Activated effector memory CD4-positive, alpha-beta T cell treated with anti-CD3 and anti-CD28 coated beads, Interleukin-2, amount 50 U/mL, for 16 hours (primary cell): ENCODE measurements around the gene DNAJB5.

Experiments used
- DNase-seq: peaks from one replicate; pipeline ENCODE4 v3.0.0-alpha.2; 2020

Gene DNAJB5

GRCh38 chr9:34985311-34985899 lies 4.1 kb upstream of the DNAJB5 start:
- DNase-seq: peak; percentile 85

DNA sequence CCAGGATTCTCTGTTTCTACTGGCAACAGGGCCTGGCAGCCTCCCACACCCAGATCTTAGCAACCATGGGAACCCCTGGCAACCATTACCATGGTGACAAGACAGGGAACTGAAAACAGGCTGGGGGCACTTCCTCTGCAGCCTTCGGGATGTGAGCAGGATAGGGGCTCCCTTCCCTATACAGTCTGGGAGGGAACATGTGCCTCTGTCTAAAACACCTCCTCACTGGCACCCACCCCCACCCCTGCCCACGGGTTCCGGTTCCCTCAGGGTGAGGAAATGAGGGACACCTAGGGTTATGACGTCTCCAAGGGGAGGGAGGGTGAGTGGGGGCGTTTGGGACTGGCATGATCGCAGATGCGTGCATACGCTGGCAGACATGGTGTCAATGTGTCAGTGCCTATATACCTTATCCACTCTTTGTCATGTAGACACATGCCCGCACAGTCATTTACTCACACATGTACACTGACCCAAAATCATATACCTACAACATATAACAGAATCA lies 3.0 kb upstream of the DNAJB5 start:
- peak; percentile 85 for DNase-seq

GRCh38 chr9:34987160-34987901 lies 2.2 kb upstream of the DNAJB5 start:
- no peak for DNase-seq

DNA sequence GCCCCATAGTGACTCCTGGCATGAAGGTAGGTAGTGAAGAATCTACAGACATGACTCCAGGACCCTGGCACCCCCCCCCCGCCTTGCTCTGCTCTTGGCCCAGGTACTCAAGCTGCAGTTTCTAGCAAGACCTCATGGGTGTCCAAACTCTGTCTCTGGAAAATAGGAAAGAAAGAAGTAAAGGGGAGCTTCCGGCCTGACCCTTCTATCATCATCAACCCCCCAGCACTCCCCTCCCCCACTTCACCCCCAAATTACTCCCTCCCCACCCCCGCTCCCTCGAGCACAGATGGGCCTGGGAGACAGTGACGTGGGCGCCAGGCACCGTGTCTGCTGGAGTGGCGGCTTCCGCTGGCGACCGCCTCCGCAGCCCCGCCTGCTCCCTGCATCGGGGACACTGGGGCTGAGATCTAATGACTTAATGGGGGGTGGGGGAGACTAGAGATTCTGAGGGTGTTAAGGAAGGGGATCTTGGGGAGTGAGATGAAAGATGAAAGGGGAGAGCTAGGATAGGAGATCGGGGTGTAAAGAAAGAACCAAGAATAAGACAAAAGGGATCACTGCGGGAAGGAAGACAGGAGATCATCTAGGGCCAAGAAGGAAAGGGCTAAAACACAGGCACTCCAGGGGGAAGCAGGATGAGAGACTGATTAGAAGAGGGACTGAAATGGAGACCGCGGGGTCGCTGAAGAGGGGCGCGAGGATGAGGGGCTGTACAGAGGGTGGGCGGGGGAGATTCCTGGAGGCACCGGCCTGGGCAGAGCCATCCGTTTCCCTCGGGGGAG lies 1.1 kb upstream of the DNAJB5 start:
- DNase-seq: peak; percentile 83

GRCh38 chr9:34989946-34990635 lies 546 bp downstream of the DNAJB5 start:
- peak; percentile 79 for DNase-seq

GRCh38 chr9:34990908-34991606 lies 1.5 kb downstream of the DNAJB5 start:
- DNase-seq: peak; percentile 25

- peak; percentile 73 for DNase-seq
These were observed 2.2 kb downstream of the DNAJB5 start for GRCh38 chr9:34991607-34992375.

DNA sequence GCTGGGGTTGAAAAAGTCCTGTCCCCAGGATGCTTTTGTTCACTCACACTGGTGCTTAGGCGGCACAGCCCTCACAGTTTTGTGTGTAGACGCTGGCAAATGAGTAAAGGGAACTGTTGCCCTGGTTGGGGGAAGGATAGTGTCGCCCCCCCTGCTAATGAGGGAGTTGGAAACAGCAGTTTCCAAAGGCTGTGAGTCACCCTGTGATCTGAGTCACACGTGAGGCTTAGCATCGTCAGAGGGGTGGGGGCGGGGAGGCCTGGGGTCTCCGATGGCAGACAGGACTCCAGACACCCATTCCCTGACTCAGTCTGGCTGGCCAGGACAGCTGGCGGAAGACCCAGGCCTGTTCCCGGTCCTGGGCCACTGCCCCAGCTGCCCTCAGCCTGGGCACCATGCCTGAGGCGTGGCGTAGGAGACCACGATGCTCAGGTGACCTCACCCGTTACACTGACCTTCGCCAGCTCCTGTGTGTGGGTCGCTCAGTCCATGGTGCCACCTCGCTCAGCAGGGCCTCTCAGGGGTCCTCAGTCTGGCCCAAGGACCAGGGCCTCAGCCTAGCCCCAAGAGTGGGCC lies 2.9 kb downstream of the DNAJB5 start:
- peak; percentile 85 for DNase-seq

DNA sequence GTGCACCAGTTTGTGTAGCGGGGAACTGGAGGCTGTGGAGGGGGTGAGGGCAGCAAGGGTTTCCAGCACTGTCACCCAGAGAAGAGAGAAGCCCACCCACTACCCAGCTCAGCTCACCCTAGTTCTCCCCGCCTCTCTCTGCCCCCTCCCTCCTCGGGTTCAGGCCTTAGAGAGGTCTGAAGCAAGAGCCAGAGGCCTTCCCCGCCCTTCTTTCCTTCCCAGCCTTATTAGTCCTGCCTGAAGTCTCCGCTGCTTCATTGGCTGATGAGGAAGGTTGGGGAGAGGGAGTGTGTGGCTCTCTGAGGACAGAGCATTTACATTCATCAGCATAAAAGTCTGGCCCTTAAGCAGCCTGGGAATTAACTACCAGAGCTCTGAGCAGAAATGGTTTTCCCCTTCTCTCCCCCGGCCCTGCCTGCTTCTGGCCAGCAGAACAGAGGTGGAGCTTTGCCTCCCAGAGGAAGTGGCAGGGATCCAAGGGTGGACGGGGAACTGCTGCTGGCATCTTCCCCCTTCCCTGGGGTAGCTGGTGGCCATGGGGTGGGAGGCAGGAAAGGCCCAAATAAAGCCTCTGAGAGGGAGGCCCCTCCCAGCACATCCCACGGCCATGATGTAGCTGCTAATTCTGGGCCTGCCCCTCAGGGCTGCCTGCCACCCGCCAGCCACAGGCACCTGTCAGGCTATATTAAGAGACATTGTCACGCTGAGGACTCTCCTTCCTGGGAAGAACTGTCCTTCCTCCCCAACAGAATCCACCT lies 4.1 kb downstream of the DNAJB5 start:
- no peak for DNase-seq

DNA sequence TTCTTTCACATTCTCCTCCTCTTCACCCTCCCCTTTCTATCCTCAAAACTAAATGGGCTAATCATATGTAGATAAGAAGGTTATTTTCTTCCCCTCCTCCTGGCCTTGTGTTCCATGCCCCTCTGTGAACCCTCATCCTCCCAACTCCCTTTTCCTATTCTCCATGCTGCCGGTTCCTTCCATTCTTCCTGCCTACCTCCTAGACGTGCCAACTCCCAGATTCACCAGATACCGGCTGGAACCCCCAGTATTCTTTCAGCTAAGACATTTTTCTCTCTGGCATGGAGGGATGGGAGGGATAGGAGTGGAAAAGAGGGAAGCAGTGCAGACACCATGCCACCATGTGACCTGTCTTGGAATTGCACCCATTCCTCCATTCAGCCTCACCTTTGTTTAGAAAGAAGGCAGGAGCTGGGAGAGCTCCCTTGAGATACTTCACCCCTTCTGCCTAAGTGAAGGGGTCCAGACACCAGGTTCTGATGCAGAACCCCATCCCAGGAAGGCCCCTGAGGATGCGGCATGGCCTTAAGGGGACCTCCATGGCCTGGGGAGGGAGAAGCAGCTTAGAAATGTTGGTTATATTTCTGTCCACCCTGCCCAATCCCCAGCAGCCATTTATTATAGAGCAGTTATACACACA lies 4.8 kb downstream of the DNAJB5 start:
- DNase-seq: peak; percentile 53

- DNase-seq: peak; percentile 2
These were observed 5.5 kb downstream of the DNAJB5 start for GRCh38 chr9:34994900-34995669.

DNA sequence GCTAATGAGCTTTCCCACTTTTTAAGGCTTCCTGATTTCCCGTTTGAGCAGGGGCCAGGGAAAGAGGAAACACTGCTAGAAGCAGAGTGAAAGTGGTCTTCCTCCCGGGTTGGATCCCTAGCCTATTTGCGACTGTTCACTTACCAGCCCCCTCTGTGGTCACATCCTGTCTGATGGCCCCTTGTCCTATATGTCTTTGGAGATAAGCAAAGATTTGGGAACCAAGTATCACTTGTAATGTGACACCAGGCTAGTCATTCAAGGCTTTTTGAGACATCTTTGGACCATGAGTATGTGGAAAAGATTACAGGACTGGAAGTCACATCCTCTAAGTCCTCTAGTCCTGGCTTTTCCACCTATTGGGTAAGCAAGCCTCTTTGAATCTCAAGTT lies 6.1 kb downstream of the DNAJB5 start:
- no peak for DNase-seq

DNA sequence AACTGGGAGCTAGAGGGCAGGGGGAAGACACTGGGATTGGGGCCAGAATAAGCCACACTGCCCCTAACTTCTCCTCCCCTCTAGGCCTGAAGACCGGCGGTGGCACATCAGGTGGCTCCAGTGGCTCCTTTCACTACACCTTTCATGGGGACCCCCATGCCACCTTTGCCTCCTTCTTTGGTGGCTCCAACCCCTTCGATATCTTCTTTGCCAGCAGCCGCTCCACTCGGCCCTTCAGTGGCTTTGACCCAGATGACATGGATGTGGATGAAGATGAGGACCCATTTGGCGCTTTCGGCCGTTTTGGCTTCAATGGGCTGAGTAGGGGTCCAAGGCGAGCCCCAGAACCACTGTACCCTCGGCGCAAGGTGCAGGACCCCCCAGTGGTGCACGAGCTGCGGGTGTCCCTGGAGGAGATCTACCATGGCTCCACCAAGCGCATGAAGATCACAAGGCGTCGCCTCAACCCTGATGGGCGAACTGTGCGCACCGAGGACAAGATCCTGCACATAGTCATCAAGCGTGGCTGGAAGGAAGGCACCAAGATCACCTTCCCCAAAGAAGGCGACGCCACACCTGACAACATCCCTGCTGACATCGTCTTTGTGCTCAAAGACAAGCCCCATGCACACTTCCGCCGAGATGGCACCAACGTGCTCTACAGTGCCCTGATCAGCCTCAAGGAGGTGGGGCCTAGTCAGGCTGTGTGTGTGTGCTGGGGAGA lies 6.8 kb downstream of the DNAJB5 start:
- no peak for DNase-seq

DNA sequence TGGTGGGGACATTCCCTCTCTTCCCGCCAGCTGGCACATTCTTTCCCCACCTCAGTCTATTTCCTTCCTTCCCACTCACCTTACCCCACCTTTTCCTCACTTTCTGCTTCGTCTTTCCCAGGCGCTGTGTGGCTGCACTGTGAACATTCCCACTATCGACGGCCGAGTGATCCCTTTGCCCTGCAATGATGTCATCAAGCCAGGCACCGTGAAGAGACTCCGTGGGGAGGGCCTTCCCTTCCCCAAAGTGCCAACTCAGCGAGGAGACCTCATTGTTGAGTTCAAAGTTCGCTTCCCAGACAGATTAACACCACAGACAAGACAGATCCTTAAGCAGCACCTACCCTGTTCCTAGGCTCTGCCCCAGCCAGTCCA lies 7.3 kb downstream of the DNAJB5 start:
- DNase-seq: no peak

DNA sequence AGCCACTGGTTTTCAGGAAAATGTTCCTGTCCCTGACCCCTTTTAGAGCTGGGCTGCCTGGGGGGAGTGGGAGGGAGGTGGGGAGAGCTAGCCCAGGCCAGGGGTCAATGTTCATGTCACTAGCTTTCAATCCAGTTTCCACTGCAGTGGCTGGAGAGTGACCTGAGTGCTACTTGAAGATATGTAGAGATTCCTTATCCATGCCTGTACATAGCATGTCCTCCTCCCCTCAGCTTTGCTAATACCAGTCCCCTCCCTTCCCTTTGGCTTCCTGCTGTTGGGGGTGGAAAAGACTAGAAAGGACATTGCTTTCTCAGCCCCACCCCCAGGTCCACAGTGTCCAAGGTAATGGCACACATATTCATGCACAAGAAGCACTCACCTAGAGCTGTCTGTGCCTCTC lies 7.8 kb downstream of the DNAJB5 start:
- no peak for DNase-seq

DNA sequence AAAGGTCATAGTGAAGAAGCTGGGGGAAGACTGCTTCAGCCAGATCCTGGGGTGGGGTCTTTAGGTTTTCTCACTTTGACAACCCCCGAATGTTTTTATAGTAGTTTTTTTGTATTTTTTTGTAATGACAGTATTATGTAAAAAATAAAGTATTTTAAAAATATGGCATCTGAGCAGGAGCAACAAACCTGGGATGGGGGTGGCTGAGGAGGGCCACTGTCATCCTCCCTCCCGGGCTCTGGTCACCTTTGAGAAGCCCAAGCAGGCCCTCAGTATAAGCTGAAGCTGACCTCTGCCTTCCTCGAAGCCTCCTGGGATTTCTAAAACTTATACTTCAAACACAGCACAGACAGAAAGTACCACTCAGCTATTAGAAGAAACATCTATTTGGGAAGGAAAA lies 8.7 kb downstream of the DNAJB5 start:
- no peak for DNase-seq

- DNase-seq: no peak
These were observed 10.0 kb downstream of the DNAJB5 start for GRCh38 chr9:34999576-34999975.

DNA sequence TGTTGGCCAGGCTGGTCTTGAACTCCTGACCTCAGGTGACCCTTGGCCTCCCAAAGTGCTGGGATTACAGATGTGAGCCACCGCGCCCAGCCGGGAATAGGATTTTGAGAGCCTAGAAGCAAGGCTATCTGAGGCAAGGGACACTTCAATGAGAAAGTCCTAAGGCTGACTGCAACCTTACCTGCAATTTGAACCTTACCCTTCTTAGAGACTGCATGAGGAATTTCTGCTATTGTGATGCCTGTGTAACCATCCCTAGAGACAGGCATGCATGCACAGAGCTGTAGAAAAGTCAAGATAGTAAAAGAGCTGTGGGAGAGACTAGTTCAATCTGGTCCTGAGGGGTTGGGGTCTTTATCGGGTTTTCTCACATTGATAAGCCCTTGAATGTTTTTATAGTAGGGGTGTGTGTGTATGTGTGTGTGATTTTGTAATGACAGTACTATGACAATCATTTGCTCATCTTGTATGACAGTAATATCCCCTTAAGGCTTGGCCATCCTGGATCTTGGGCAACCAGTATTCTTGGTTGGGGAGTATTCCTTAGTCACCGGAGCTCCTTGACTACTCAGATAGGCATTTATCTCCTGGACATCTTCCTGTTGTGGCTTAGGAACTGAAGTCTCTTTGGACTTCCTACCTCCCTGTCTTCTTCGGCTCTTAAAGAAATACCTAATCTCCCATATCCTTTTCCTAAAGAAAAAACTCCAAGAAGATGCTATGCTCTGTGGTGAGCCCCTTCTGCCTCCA lies 11.2 kb downstream of the DNAJB5 start:
- DNase-seq: no peak
